OCI-LY7 (cell line): ENCODE data around the gene GRB10. TPM values are rescaled to one million over a fixed set of nuclear protein-coding genes. Genes with fewer than 3 reads are reported as not detected.

Experiments
- BruUV-seq: library from RNA; stranded (reverse); fragments of 400-500 nt; replicated peaks from 2 replicates; lab custom pipeline; 2021; lab: Mats Ljungman, UMichigan
- CTCF ChIA-PET: fragments of 300-600 bp; sonication (Branson Sonifier 250); formaldehyde crosslinking; loops from one replicate; lab custom pipeline; 2022; ENCODE audit warnings: antibody characterized with exemption; ENCODE audit not compliant: unreplicated experiment; lab: Charles Lee
- POLR2A ChIA-PET: fragments of 300-600 bp; sonication (Branson Sonifier 250); formaldehyde crosslinking; loops from one replicate; lab custom pipeline; 2022; ENCODE audit warnings: antibody characterized with exemption; lab: Charles Lee
- DNase-seq: peaks from one replicate; pipeline ENCODE4 v3.0.0-alpha.2; 2015; ENCODE audit warnings: low spot score
- H2AFZ ChIP-seq: fragments of 200-600 bp; sonication (generic), shearing (Covaris generic); 2 replicates; pipeline ENCODE4 v1.6.1; 2014; ENCODE audit warnings: mild to moderate bottlenecking, antibody characterized with exemption, low read length, moderate library complexity
- H3K27ac ChIP-seq: fragments of 200-600 bp; sonication (generic); 2 replicates; pipeline ENCODE4 v1.5.1; 2014; ENCODE audit warnings: mixed run types, low read depth, mild to moderate bottlenecking, moderate library complexity, low read length, inconsistent platforms; ENCODE audit not compliant: poor library complexity, severe bottlenecking
- H3K36me3 ChIP-seq: fragments of 200-600 bp; sonication (generic); 2 replicates; pipeline ENCODE4 v1.6.1; 2014; ENCODE audit warnings: mild to moderate bottlenecking, antibody characterized with exemption, low read length, moderate library complexity, mixed read lengths; ENCODE audit not compliant: insufficient read depth
- H3K4me1 ChIP-seq: fragments of 200-600 bp; sonication (generic); 2 replicates; pipeline ENCODE4 v1.5.1; 2014; ENCODE audit warnings: mild to moderate bottlenecking, low read length; ENCODE audit not compliant: insufficient read depth, poor library complexity, severe bottlenecking
- H3K4me2 ChIP-seq: fragments of 200-600 bp; sonication (generic); 2 replicates; pipeline ENCODE4 v1.6.1; 2014; ENCODE audit warnings: mild to moderate bottlenecking, low read length
- H3K4me3 ChIP-seq: fragments of 200-600 bp; sonication (generic); 2 replicates; pipeline ENCODE4 v1.5.1; 2014; ENCODE audit warnings: mild to moderate bottlenecking, low read depth, low read length; ENCODE audit not compliant: poor library complexity, severe bottlenecking
- H3K79me2 ChIP-seq: fragments of 200-600 bp; sonication (generic); 2 replicates; pipeline ENCODE4 v1.6.1; 2016; ENCODE audit warnings: low read depth, mild to moderate bottlenecking, low read length, moderate library complexity, mixed read lengths; ENCODE audit not compliant: insufficient read depth
- H3K9me2 ChIP-seq: fragments of 200-600 bp; sonication (generic); 2 replicates; pipeline ENCODE4 v1.6.1; 2016; ENCODE audit warnings: mild to moderate bottlenecking, low read length, mixed read lengths; ENCODE audit not compliant: insufficient read depth
- H3K9me3 ChIP-seq: fragments of 200-600 bp; sonication (generic); 2 replicates; pipeline ENCODE4 v1.6.1; 2014; ENCODE audit warnings: mild to moderate bottlenecking, mixed run types, low read length, mixed read lengths
- H4K20me1 ChIP-seq: fragments of 200-600 bp; sonication (generic); 2 replicates; pipeline ENCODE4 v1.6.1; 2014; ENCODE audit warnings: mild to moderate bottlenecking, antibody characterized with exemption, low read length, moderate library complexity, mixed read lengths; ENCODE audit not compliant: insufficient read depth
- CTCF ChIP-seq: fragments of 200-600 bp; sonication (generic); conservative IDR thresholded peaks from 2 replicates; pipeline ENCODE4 v1.5.1; 2014; ENCODE audit warnings: mild to moderate bottlenecking, antibody characterized with exemption, low read length, moderate library complexity, mixed read lengths
- EZH2phosphoT487 ChIP-seq: fragments of 200-600 bp; sonication (generic); IDR thresholded peaks from 2 replicates; pipeline ENCODE4 v1.6.1; 2018; ENCODE audit warnings: low read depth, borderline replicate concordance, mild to moderate bottlenecking, mixed run types, antibody characterized with exemption, low read length, moderate library complexity, mixed read lengths
- intact Hi-C: fragments of 100-400 bp; cut with micrococcal nuclease; formaldehyde crosslinking; loops from one replicate; pipeline ENCODE4 v1.10.0; 2022; ENCODE audit not compliant: unreplicated experiment
- total RNA-seq, 2 experiments: library from RNA; depleted of rRNA in 1 of 2; stranded (reverse); fragments of >200 nt in 1 of 2; shearing (Covaris generic) in 1 of 2; gene quantifications; 2 replicates each; pipeline ENCODE4 v1.2.3, GENCODE V29; 2014 to 2022

Gene GRB10
- total RNA-seq, 2 experiments from 2014 or later, result not detected

GRCh38 chr7:50666124-50666496 lies 116.6 kb downstream of the GRB10 start:
- CTCF ChIA-PET, result no interaction called here
- Histone ChIP-seq H3K27ac (no peak overlapping the region), H3K9me2 (no peaks in the 10 kb centered on the region), H4K20me1 (no peaks in the 10 kb centered on the region), H2AFZ (no peak overlapping the region), H3K79me2 (no peaks in the 10 kb centered on the region), H3K4me2 (no peak overlapping the region), H3K36me3 (no peaks in the 10 kb centered on the region), H3K4me1 (no peaks in the 10 kb centered on the region), H3K4me3 (no peak overlapping the region), H3K9me3 (no peaks in the 10 kb centered on the region)
- TF ChIP-seq EZH2phosphoT487, result no peak
- no peak for DNase-seq
- intact Hi-C loops, result loop anchor here (10.0 kb wide), 1 partner anchor 61 kb away; no protein-coding TSS in a partner anchor
- POLR2A ChIA-PET, result interaction anchor here (0.7 to 1.1 kb wide), 3 partner anchors 10 to 1421 kb away, joined by 3 to 5 read pairs (median 4); no protein-coding TSS in a partner anchor
- no TSS peak for BruUV-seq

- no peak for DNase-seq
- intact Hi-C loops, result loop anchor here (10.0 kb wide), 1 partner anchor 61 kb away; no protein-coding TSS in a partner anchor
- ChIA-PET POLR2A (interaction anchor here (0.7 kb wide), 1 partner anchor 1421 kb away, joined by 3 read pairs; no protein-coding TSS in a partner anchor), CTCF (no interaction called here)
- Histone ChIP-seq H3K9me3 (no peaks in the 10 kb centered on the region), H2AFZ (no peak overlapping the region), H3K79me2 (no peaks in the 10 kb centered on the region), H4K20me1 (no peaks in the 10 kb centered on the region), H3K36me3 (no peaks in the 10 kb centered on the region), H3K4me2 (no peak overlapping the region), H3K9me2 (no peaks in the 10 kb centered on the region), H3K4me3 (no peak overlapping the region), H3K4me1 (peaks cover under 1% of the 10 kb centered on the region), H3K27ac (no peak overlapping the region)
- no TSS peak for BruUV-seq
- TF ChIP-seq EZH2phosphoT487, result no peak
- peak; percentile 37; the same call in 1 of the 2 replicates for TF ChIP-seq CTCF
Observed at GRCh38 chr7:50665403-50666123, 117.1 kb downstream of the GRB10 start.

GRCh38 chr7:50664937-50665336 lies 117.8 kb downstream of the GRB10 start:
- Histone ChIP-seq H3K9me3 (no peaks in the 10 kb centered on the region), H3K4me3 (no peak overlapping the region), H3K79me2 (no peaks in the 10 kb centered on the region), H3K4me1 (peaks cover 7% of the 10 kb centered on the region), H3K36me3 (no peaks in the 10 kb centered on the region), H3K27ac (no peak overlapping the region), H4K20me1 (no peaks in the 10 kb centered on the region), H3K4me2 (no peak overlapping the region), H2AFZ (no peak overlapping the region), H3K9me2 (no peaks in the 10 kb centered on the region)
- CTCF ChIA-PET, result no interaction called here
- no peak for DNase-seq
- intact Hi-C loops, result loop anchor here (10.0 kb wide), 1 partner anchor 60 kb away; no protein-coding TSS in a partner anchor
- POLR2A ChIA-PET, result no interaction called here
- TF ChIP-seq CTCF (no peak), EZH2phosphoT487 (no peak)
- BruUV-seq, result no TSS peak
